Transverse colon (tissue), 4 donors: ENCODE results near the gene DNAH11. TPM values are rescaled to one million over a fixed set of nuclear protein-coding genes. Genes with fewer than 3 reads are reported as not detected.

Experiments used
- DNase-seq: peaks from one replicate; pipeline ENCODE4 v3.0.0-alpha.2; 2019
- H3K27ac ChIP-seq, 4 donors: fragments of 200-600 bp; sonication (generic); 2 replicates each; pipeline ENCODE4 v1.5.1; 2016 to 2018; ENCODE audit warnings: inconsistent platforms in 4 of 4
- H3K27me3 ChIP-seq: fragments of 200-600 bp; sonication (generic); 2 replicates; pipeline ENCODE4 v1.5.1; 2017; ENCODE audit warnings: inconsistent platforms
- H3K36me3 ChIP-seq, 4 donors: fragments of 200-600 bp; sonication (generic); 2 replicates each; pipeline ENCODE4 v1.5.1; 2017 to 2019; ENCODE audit warnings: inconsistent platforms in 4 of 4
- H3K4me1 ChIP-seq, 4 donors: fragments of 200-600 bp; sonication (generic); 2 replicates each; pipeline ENCODE4 v1.5.1; 2017 to 2020; ENCODE audit warnings: inconsistent platforms in 4 of 4
- H3K4me3 ChIP-seq, 4 donors: fragments of 200-600 bp; sonication (generic); 1 replicate in 1 of 4; 2 replicates in 3 of 4; pipeline versions ENCODE4 v1.5.1 to v1.6.1; 2017 to 2019; ENCODE audit warnings: inconsistent platforms in 4 of 4
- H3K9me3 ChIP-seq, 2 donors: fragments of 200-600 bp; sonication (generic); 2 replicates each; pipeline ENCODE4 v1.5.1; 2017 to 2019; ENCODE audit warnings: inconsistent platforms in 2 of 2
- EP300 ChIP-seq: sonication (generic); formaldehyde crosslinking; IDR thresholded peaks from one replicate; pipeline ENCODE4 v1.6.1; 2017; ENCODE audit warnings: antibody characterized with exemption, low read depth
- POLR2A ChIP-seq: fragments of 450-650 bp; IDR thresholded peaks from one replicate; pipeline ENCODE4 v1.6.1; 2016; ENCODE audit warnings: antibody characterized with exemption, mild to moderate bottlenecking, moderate library complexity
- POLR2AphosphoS5 ChIP-seq, 3 donors: sonication (generic); formaldehyde crosslinking; IDR thresholded peaks; one replicate each; pipeline ENCODE4 v1.6.1; 2016; ENCODE audit warnings: antibody characterized with exemption in 3 of 3
- WGBS, 2 donors: methylation state at CpG; one replicate each; pipeline ENCODE4 v1.1.5; 2018; ENCODE audit warnings: low coverage in 1 of 2; 5-methylcytosine and 5-hydroxymethylcytosine counted together
- in situ Hi-C, 4 donors: fragments of 200-750 bp; cut with MboI; loops; one replicate each; pipeline versions ENCODE4 v1.15.0 to v1.15.1; 2017; ENCODE audit warnings: low sequenced_read_pairs in 3 of 4, low pct_ligation_motif_present in 1 of 4, low pct_unique_long_range_greater_than_20kb in 1 of 4
- intact Hi-C: fragments of 100-400 bp; cut with DNase I; formaldehyde crosslinking; loops from one replicate; pipeline ENCODE4 v1.15.1; 2023; ENCODE audit warnings: low total_unique reads
- total RNA-seq, 4 donors: library from RNA; depleted of rRNA; stranded (reverse); fragments of >200 nt; gene quantifications; one replicate each; pipeline ENCODE4 v1.1.0, GENCODE V29; 2016
- TF ChIP-seq, protein P1 (sequence below), 5 experiments: fragments of 200-600 bp in 3 of 5; fragments of 450-650 bp in 2 of 5; sonication (generic) in 3 of 5; IDR thresholded peaks; 1 replicate in 2 of 5; 2 replicates in 3 of 5; pipeline ENCODE4 v1.5.1; 2016 to 2017; ENCODE audit warnings: antibody characterized with exemption in 5 of 5, inconsistent platforms in 3 of 5, mild to moderate bottlenecking in 2 of 5, moderate library complexity in 1 of 5

The DNAH11 gene
- total RNA-seq, 4 donors from 2014 or later, result under 0.01 to 0.16 TPM; not detected in 2

- in situ Hi-C loops (no loop called here), intact Hi-C loops (no loop called here)
- no peaks in the 10 kb centered on the region for H3K27me3 ChIP-seq
- 70 to 80% methylated on average over 2 to 5 of the region's 5 CpGs for WGBS, 2 donors
- DNase-seq, result no peak
- H3K36me3 ChIP-seq, result no peaks in the 10 kb centered on the region
- H3K27ac ChIP-seq, result no peak overlapping the region
- H3K9me3 ChIP-seq, result peaks cover 0 to 4% of the 10 kb centered on the region in 2 donors
- no peaks in the 10 kb centered on the region for H3K4me1 ChIP-seq
- TF ChIP-seq POLR2A (no peak), POLR2AphosphoS5 (IDR thresholded peaks at IDR 0.05) (no peak), EP300 (no peak)
- TF ChIP-seq, protein P1, sequence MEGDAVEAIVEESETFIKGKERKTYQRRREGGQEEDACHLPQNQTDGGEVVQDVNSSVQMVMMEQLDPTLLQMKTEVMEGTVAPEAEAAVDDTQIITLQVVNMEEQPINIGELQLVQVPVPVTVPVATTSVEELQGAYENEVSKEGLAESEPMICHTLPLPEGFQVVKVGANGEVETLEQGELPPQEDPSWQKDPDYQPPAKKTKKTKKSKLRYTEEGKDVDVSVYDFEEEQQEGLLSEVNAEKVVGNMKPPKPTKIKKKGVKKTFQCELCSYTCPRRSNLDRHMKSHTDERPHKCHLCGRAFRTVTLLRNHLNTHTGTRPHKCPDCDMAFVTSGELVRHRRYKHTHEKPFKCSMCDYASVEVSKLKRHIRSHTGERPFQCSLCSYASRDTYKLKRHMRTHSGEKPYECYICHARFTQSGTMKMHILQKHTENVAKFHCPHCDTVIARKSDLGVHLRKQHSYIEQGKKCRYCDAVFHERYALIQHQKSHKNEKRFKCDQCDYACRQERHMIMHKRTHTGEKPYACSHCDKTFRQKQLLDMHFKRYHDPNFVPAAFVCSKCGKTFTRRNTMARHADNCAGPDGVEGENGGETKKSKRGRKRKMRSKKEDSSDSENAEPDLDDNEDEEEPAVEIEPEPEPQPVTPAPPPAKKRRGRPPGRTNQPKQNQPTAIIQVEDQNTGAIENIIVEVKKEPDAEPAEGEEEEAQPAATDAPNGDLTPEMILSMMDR (IDR thresholded peaks at IDR 0.05), result no peak
- H3K4me3 ChIP-seq, result no peak overlapping the region
Observed at GRCh38 chr7:21656081-21656480, 113.2 kb downstream of the DNAH11 start.

DNA sequence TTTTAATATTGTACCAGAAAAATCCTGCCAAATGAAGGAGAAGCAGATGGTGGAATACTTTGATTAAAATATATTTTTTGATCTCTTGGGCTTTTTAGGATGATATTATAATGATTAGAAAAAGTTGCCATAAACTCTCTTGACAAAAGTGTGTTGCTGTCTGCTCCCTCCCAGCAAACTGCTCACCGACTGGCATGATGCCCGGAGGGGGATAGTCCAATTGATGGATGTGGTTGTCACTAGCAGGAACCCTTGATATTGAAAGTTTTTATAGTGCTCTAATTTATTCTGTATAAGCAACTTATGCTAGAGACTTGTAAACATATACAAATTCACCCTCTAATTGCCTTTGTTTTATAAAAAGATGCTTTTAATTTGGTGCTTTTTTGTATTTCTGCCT is 114.0 kb downstream of the DNAH11 start:
- no peak overlapping the region for H3K4me3 ChIP-seq
- intact Hi-C loops, result no loop called here

DNA sequence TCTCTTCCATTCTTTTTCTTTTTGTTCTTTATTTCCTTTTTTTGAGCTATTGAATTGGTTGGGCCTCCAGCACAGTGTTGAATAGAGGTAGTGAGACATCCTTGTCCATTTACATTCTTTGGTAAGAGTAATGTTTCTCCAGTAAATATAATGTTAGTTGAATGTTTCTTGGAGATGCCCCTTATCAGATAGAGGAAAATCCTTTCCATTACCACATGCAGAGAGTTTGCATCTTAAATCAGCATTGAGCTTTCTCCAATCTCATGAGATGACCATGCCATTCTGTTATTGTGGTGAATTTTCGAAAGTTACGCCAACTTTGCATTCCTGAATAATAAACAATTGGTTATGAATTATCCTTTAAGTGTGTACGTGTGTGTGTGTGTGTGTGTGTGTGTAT is 127.7 kb downstream of the DNAH11 start:
- Histone ChIP-seq H3K36me3 (no peaks in the 10 kb centered on the region), H3K27me3 (no peaks in the 10 kb centered on the region), H3K4me1 (no peaks in the 10 kb centered on the region), H3K4me3 (no peak overlapping the region), H3K27ac (no peak overlapping the region), H3K9me3 (no peaks in the 10 kb centered on the region)
- WGBS, 2 donors, result 58 to 81% methylated on average over 3 of the region's 3 CpGs
- in situ Hi-C loops, result no loop called here
- no peak for DNase-seq
- intact Hi-C loops, result loop anchor here (10.0 kb wide), 1 partner anchor 1764 kb away; no protein-coding TSS in a partner anchor
- TF ChIP-seq, protein P1 (IDR thresholded peaks at IDR 0.05), result no peak
- no peak for TF ChIP-seq POLR2AphosphoS5 (IDR thresholded peaks at IDR 0.05)
- no peak for TF ChIP-seq EP300
- no peak for TF ChIP-seq POLR2A

More for the DNA sequence above, 114.0 kb downstream of the DNAH11 start:
- Histone ChIP-seq H3K27ac (no peak overlapping the region), H3K27me3 (no peaks in the 10 kb centered on the region), H3K36me3 (no peaks in the 10 kb centered on the region), H3K4me1 (no peaks in the 10 kb centered on the region), H3K9me3 (peaks cover 0 to 10% of the 10 kb centered on the region in 2 donors)
- TF ChIP-seq POLR2AphosphoS5 (IDR thresholded peaks at IDR 0.05) (no peak), POLR2A (no peak), EP300 (no peak)
- TF ChIP-seq, protein P1 (IDR thresholded peaks at IDR 0.05), result no peak
- no peak for DNase-seq
- in situ Hi-C loops, result no loop called here
- 73 to 88% methylated on average over 2 of the region's 2 CpGs for WGBS, 2 donors

- H3K27me3 ChIP-seq, result no peaks in the 10 kb centered on the region
- H3K36me3 ChIP-seq, result no peaks in the 10 kb centered on the region
- H3K4me3 ChIP-seq, result no peak overlapping the region
- no peaks in the 10 kb centered on the region for H3K9me3 ChIP-seq
- in situ Hi-C loops, result no loop called here
- WGBS, 2 donors, result 61 to 66% methylated on average over 2 to 3 of the region's 3 CpGs
- intact Hi-C loops, result loop anchor here (10.0 kb wide), 1 partner anchor 1763 kb away; no protein-coding TSS in a partner anchor
- no peaks in the 10 kb centered on the region for H3K4me1 ChIP-seq
- H3K27ac ChIP-seq, result no peak overlapping the region
- TF ChIP-seq POLR2AphosphoS5 (IDR thresholded peaks at IDR 0.05) (no peak), EP300 (no peak), POLR2A (no peak)
- TF ChIP-seq, protein P1 (IDR thresholded peaks at IDR 0.05), result no peak
- no peak for DNase-seq
Observed at GRCh38 chr7:21671859-21672258, 129.0 kb downstream of the DNAH11 start.
